ENCODE results near the gene AHDC1. TPM values are rescaled to one million over a fixed set of nuclear protein-coding genes. Genes with fewer than 3 reads are reported as not detected.

Gene AHDC1
- total RNA-seq, 1 donor from 2014 or later, result 205 TPM

DNA sequence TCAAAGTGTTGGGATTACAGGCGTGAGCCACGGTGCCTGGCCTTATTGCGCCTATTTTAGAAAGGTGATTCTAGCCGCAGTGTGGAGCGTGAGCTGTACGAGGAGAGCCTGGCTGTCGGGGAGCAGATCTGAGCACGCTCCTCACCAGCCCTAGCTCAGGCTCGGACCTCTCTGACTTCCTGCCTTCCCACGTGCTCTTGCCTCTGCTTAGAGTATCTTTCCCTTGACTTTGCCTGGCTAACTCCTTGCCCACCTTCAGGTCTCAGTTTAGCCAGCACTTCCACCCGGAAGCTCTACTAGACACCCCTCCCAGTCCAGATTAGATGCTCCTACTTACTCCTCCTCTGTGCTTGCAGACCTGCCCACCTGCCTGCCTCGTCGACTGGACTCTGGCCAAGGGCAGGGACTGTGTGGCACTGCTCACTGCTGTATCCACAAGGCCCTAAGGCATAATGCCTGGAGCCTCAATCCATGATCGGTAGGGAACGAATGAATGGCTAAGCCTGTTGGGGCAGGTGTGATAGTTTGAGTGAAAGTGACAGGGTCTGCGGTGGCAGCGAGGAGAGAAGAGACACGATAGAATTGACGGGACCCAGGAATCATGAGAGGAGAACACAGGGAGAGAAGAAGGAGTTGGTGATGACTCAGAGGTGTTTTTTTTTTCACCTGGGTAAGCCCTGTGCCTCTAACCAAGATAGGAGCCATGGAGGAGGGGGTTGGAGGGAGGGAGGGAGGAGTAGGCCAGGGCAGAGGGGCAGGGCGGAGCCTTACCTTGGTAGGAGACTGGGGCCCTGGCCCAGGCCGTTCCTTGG lies 85.8 kb downstream of the AHDC1 start:
- H3K27ac ChIP-seq, result peak overlapping the region in 1 of 2 donors; percentile 9
- peaks cover 12 to 25% of the 10 kb centered on the region in 2 donors for H3K4me1 ChIP-seq
- TF ChIP-seq, protein P1, sequence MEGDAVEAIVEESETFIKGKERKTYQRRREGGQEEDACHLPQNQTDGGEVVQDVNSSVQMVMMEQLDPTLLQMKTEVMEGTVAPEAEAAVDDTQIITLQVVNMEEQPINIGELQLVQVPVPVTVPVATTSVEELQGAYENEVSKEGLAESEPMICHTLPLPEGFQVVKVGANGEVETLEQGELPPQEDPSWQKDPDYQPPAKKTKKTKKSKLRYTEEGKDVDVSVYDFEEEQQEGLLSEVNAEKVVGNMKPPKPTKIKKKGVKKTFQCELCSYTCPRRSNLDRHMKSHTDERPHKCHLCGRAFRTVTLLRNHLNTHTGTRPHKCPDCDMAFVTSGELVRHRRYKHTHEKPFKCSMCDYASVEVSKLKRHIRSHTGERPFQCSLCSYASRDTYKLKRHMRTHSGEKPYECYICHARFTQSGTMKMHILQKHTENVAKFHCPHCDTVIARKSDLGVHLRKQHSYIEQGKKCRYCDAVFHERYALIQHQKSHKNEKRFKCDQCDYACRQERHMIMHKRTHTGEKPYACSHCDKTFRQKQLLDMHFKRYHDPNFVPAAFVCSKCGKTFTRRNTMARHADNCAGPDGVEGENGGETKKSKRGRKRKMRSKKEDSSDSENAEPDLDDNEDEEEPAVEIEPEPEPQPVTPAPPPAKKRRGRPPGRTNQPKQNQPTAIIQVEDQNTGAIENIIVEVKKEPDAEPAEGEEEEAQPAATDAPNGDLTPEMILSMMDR (IDR thresholded peaks at IDR 0.05), result no peak
- no peak for DNase-seq (ENCODE audit: low spot score in 2 of 2)
- H3K4me3 ChIP-seq, result no peak overlapping the region
- no peaks in the 10 kb centered on the region for H3K36me3 ChIP-seq
- H3K27me3 ChIP-seq, result no peaks in the 10 kb centered on the region
- no peaks in the 10 kb centered on the region for H3K9me3 ChIP-seq
- intact Hi-C loops (cut with DNase I), result no loop called here

DNA sequence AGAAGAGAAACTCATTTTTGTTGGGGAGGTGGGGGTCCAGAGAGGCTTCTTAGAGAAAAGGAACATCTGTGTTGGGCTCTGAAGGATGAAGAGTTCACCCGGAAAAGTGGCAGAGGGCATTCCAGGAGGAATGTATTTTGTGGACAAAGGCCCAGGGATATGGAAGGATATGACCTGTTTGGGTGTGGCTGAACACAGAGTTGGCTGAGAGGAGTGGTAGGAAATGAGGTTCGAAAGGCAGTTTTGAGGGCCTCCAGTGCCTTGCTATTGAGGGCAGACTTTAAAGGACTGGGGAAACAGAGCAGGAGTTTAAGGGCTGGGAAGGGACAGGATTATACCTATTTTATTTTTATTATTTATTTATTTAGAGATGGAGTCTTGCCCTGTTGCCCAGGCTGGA lies 86.6 kb downstream of the AHDC1 start:
- Histone ChIP-seq H3K36me3 (no peaks in the 10 kb centered on the region), H3K27ac (peak overlapping the region; percentile 6 to 9), H3K9me3 (no peaks in the 10 kb centered on the region), H3K4me3 (no peak overlapping the region), H3K27me3 (no peaks in the 10 kb centered on the region), H3K4me1 (peaks cover 10 to 17% of the 10 kb centered on the region in 2 donors)
- no peak for DNase-seq (ENCODE audit: low spot score in 2 of 2)
- TF ChIP-seq, protein P1 (IDR thresholded peaks at IDR 0.05), result no peak
- intact Hi-C loops (cut with DNase I), result no loop called here

DNA sequence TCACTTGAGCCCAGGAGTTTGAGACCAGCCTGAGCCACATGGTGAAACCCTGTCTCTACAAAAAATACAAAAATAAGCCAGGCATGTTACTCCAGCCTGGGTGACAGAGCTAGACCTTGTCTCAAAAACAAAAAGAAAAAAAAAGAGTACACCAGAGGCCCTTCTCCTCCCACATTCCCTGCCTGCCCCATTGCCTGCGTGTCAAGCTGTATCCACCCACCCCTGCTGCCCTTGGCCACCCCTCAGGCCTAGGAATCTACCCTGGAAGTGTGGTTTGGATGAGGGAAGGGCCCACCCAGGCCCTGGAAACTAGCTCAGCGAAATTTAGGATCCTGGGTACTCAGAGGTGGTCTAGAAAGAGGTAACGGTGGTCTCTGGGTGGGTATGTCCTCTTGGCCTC lies 88.3 kb downstream of the AHDC1 start:
- Histone ChIP-seq H3K4me1 (peaks cover 0 to 6% of the 10 kb centered on the region in 2 donors), H3K4me3 (no peak overlapping the region), H3K36me3 (no peaks in the 10 kb centered on the region), H3K9me3 (no peaks in the 10 kb centered on the region), H3K27me3 (no peaks in the 10 kb centered on the region), H3K27ac (no peak overlapping the region)
- no peak for DNase-seq (ENCODE audit: low spot score in 2 of 2)
- intact Hi-C loops (cut with DNase I), result no loop called here
- TF ChIP-seq, protein P1 (IDR thresholded peaks at IDR 0.05), result no peak

DNA sequence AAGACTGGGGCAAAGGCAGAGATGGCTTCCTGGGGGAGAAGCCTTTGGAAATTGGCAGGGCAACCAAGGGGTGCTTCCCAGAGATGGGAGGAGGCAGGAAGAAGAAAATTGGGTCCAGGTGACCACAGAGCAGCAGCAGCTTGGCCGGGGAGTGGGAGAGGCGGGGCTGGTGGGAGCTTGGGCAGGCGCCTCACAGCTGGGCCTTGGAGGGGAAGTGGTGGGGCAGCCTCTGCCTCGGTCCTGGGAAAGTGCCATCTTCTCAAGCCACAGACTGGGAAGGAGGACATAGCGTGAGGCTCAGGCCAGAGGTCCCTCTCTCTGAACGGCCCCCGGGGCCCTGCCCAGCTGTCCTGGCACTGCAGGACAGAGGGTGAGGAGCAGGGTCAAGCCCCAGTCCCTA lies 90.0 kb downstream of the AHDC1 start:
- H3K27me3 ChIP-seq, result no peaks in the 10 kb centered on the region
- no peak for DNase-seq (ENCODE audit: low spot score in 2 of 2)
- TF ChIP-seq, protein P1 (IDR thresholded peaks at IDR 0.05), result no peak
- H3K36me3 ChIP-seq, result no peaks in the 10 kb centered on the region
- no peak overlapping the region for H3K4me3 ChIP-seq
- no peaks in the 10 kb centered on the region for H3K9me3 ChIP-seq
- peak overlapping the region in 1 of 2 donors; percentile 37 for H3K27ac ChIP-seq
- H3K4me1 ChIP-seq, result peaks cover 0 to 6% of the 10 kb centered on the region in 2 donors
- intact Hi-C loops (cut with DNase I), result no loop called here

DNA sequence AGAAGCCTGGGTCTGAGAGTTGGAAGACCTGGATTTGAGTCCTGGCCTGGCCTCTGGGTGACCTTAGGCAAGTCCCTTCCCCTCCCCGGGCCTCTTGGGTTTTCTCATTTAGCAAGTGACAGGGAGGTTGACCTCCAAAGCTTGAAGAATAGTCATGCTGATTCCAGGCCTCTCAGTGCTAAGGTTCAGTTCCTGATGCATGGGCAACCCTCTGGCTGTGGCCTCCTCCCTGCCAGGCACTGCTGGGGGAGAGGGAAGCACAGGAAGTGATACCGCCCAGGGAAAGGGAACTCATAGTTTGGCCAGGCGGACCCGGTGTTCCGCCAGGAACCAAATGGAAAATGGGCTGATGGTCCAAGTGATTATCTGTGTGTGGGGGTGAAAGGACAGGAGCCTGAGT lies 90.4 kb downstream of the AHDC1 start:
- Histone ChIP-seq H3K27me3 (no peaks in the 10 kb centered on the region), H3K4me3 (no peak overlapping the region), H3K27ac (peak overlapping the region in 1 of 2 donors; percentile 37), H3K36me3 (no peaks in the 10 kb centered on the region), H3K4me1 (peaks cover 0 to 6% of the 10 kb centered on the region in 2 donors), H3K9me3 (no peaks in the 10 kb centered on the region)
- intact Hi-C loops (cut with DNase I), result no loop called here
- TF ChIP-seq, protein P1 (IDR thresholded peaks at IDR 0.05), result no peak
- DNase-seq (ENCODE audit: low spot score in 2 of 2), result no peak
